ENCODE measurements around the gene B4GAT1.

DNA sequence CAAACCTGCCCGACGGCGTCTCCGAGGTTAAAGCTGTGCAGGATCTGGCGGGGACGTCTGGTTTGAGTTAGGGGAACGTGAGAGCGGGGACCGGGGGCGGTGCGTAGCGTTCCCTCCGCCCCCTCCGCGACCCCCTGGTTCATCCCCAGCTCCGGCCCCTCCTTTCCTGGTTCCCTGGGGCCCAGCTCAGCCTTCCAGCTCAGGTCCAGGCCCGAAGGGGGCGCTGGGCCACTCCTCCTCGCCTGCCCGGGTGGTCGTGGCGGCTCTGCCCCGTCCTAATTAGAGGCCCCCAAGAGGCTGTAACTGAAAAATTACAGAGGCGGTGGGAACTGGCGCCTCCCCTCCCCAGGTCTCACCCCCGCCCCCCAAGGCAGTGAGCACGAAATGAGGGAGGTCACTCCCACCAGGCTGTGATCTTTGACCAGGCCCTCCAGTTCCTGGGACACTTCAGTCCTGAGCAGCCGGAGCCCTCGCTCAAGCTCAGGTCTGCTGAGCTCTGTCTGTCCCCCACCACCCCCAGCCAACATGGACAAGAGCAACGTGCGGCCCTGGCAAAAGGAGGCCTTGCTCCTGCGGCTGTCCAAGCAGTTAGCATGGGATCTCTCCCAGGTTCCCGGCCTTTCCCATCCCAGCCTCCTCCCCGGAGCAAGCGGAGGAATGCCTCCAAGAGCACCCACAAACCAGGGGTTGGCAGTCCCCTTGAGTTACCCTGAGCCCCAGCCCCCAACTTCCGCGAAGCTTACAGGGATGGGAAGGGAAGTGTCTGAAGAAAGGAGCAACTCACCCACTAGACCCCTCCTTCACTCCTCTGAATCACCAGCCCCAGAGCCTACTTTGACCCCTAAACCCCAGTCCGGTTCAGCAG lies 33.9 kb downstream of the B4GAT1 start:
- no peak for TF ChIP-seq YY1 (IDR thresholded peaks at IDR 0.05; ENCODE audit: borderline replicate concordance in 1 of 3, control insufficient read depth in 1 of 3, extremely low read depth in 1 of 3, insufficient read depth in 3 of 3, insufficient read length in 1 of 3, insufficient replicate concordance in 2 of 3, low read depth in 1 of 3, low read length in 2 of 3)
- TF ChIP-seq JUND (IDR thresholded peaks at IDR 0.05; ENCODE audit: borderline replicate concordance, low read depth, low read length) = no peak
- TF ChIP-seq JUND (tag; IDR thresholded peaks at IDR 0.05; ENCODE audit: borderline replicate concordance, low read depth, low read length) = no peak
- no peak for TF ChIP-seq EP300 (IDR thresholded peaks at IDR 0.05; ENCODE audit: low read length)
- no peak for TF ChIP-seq MTA1 (IDR thresholded peaks at IDR 0.05; ENCODE audit: borderline replicate concordance)
- TF ChIP-seq HNRNPH1 (optimal IDR thresholded peaks at IDR 0.05; ENCODE audit: low read depth, low read length) = no peak
- TF ChIP-seq POLR2A (conservative IDR thresholded peaks at IDR 0.05) = no peak
